HepG2 (cell line): ENCODE data around the gene WNT3A. TPM values are rescaled to one million over a fixed set of nuclear protein-coding genes. Genes with fewer than 3 reads are reported as not detected.
A peak's percentile ranks its signal among the peaks of the same experiment; 100 is the strongest.

ENCODE experiments used
- ATAC-seq: fragments of 200-7000 bp; cut with Tn5 transposase; 3 replicates; pipeline ENCODE4 v1.9.1; 2020; ENCODE audit warnings: mild to moderate bottlenecking, moderate library complexity
- BruUV-seq: library from RNA; stranded (reverse); fragments of 400-500 nt; replicated peaks from 2 replicates; lab custom pipeline; 2021; lab: Mats Ljungman, UMichigan
- CTCF ChIA-PET: fragments of 300-600 bp; formaldehyde crosslinking; extraction: SDS; loops from one replicate; lab custom pipeline; 2021; ENCODE audit warnings: low total read pairs, inconsistent platforms, low intra/inter-chr PET ratio; lab: Yijun Ruan, JAX
- POLR2A ChIA-PET: fragments of 350-600 bp; sonication (Branson Sonifier 250); formaldehyde crosslinking; loops from one replicate; lab custom pipeline; 2020; ENCODE audit warnings: antibody characterized with exemption, inconsistent platforms; lab: Yijun Ruan, JAX
- DNase-seq: peaks from one replicate; pipeline ENCODE4 v3.0.0-alpha.2; 2015; ENCODE audit warnings: low spot score
- FAIRE-seq: peaks from 3 replicates; lab custom pipeline; 2011; peaks lifted over from hg19 to GRCh38; lab: Jason Lieb, UNC
- H2AFZ ChIP-seq: one replicate; pipeline ENCODE4 v1.6.1; 2011; ENCODE audit warnings: low read length, inconsistent platforms
- H3K27ac ChIP-seq: fragments of 300-600 bp; 3 replicates; pipeline ENCODE4 v1.8.0; 2011; ENCODE audit warnings: mixed run types, mild to moderate bottlenecking, mixed read lengths, low read length, inconsistent platforms; ENCODE audit not compliant: insufficient read depth; ENCODE audit errors: extremely low read length
- H3K27me3 ChIP-seq, 2 experiments: fragments of 200-600 bp in 1 of 2; 2 replicates in 1 of 2; 3 replicates in 1 of 2; pipeline versions ENCODE4 v1.6.0 to v1.8.0; 2011; ENCODE audit warnings: low read length in 2 of 2, mild to moderate bottlenecking in 2 of 2, moderate library complexity in 2 of 2, inconsistent platforms in 1 of 2; ENCODE audit not compliant: insufficient read depth in 2 of 2, control insufficient read depth in 1 of 2
- H3K36me3 ChIP-seq, 2 experiments: fragments of 200-600 bp in 1 of 2; replicated peaks in 1 of 2; 2 replicates in 1 of 2; 3 replicates in 1 of 2; pipeline versions ENCODE4 v1.5.1 to v1.8.0; 2011; ENCODE audit warnings: low read length in 2 of 2, inconsistent platforms in 1 of 2; ENCODE audit not compliant: insufficient read depth in 2 of 2, control insufficient read depth in 1 of 2
- H3K4me1 ChIP-seq: 2 replicates; pipeline ENCODE4 v1.5.1; 2012; ENCODE audit warnings: low read length, inconsistent platforms; ENCODE audit not compliant: insufficient read depth
- H3K4me2 ChIP-seq: 2 replicates; pipeline ENCODE4 v1.6.0; 2011; ENCODE audit warnings: low read depth, low read length, inconsistent platforms
- H3K4me3 ChIP-seq, 3 experiments: fragments of 200-600 bp in 1 of 3; sonication (generic), shearing (Covaris generic) in 1 of 3; replicated peaks in 1 of 3; 2 replicates each; pipeline ENCODE4 v1.5.1; 2011 to 2016; ENCODE audit warnings: low read length in 3 of 3, inconsistent platforms in 2 of 3, low read depth in 2 of 3, mild to moderate bottlenecking in 2 of 3, control low read depth in 1 of 3, mixed read lengths in 1 of 3; ENCODE audit not compliant: insufficient read depth in 1 of 3
- H3K79me2 ChIP-seq: one replicate; pipeline ENCODE4 v1.6.1; 2011; ENCODE audit warnings: low read length, inconsistent platforms; ENCODE audit not compliant: insufficient read depth
- H3K9ac ChIP-seq: 2 replicates; pipeline ENCODE4 v1.6.0; 2011; ENCODE audit warnings: mild to moderate bottlenecking, low read depth, low read length, inconsistent platforms; ENCODE audit not compliant: insufficient read depth
- H3K9me3 ChIP-seq: 2 replicates; pipeline ENCODE4 v1.5.1; 2012; ENCODE audit warnings: mild to moderate bottlenecking, low read length
- H4K20me1 ChIP-seq: 2 replicates; pipeline ENCODE4 v1.6.0; 2011; ENCODE audit warnings: inconsistent platforms, mild to moderate bottlenecking, low read length, moderate library complexity; ENCODE audit not compliant: insufficient read depth
- JARID2 ChIP-seq: sonication (generic); formaldehyde crosslinking; IDR thresholded peaks from 2 replicates; pipeline ENCODE4 v1.8.1; 2023; ENCODE audit warnings: missing genetic modification reagents, inconsistent platforms; ENCODE audit not compliant: insufficient replicate concordance
- MXI1 ChIP-seq: IDR thresholded peaks from 3 replicates; pipeline ENCODE4 v1.6.1; 2012; ENCODE audit warnings: low read depth, low read length, inconsistent platforms, borderline replicate concordance
- NAIF1 ChIP-seq: sonication (generic); formaldehyde crosslinking; IDR thresholded peaks from 2 replicates; pipeline ENCODE4 v1.5.0; 2020; ENCODE audit warnings: mild to moderate bottlenecking, missing genetic modification reagents, borderline replicate concordance
- SRSF1 ChIP-seq: fragments of 200-400 bp; formaldehyde crosslinking; optimal IDR thresholded peaks from 2 replicates; pipeline ENCODE3; 2017; ENCODE audit warnings: mild to moderate bottlenecking, low read depth, low read length, moderate library complexity
- TBL1XR1 ChIP-seq: fragments of 150-350 bp; IDR thresholded peaks from 2 replicates; pipeline ENCODE4 v1.6.1; 2014; ENCODE audit warnings: borderline replicate concordance, low read length; ENCODE audit not compliant: partially characterized antibody
- ZFP36L1 ChIP-seq: sonication (generic); formaldehyde crosslinking; IDR thresholded peaks from 2 replicates; pipeline ENCODE4 v1.8.0; 2022; ENCODE audit warnings: mild to moderate bottlenecking, missing genetic modification reagents, moderate library complexity
- ZFP37 ChIP-seq: sonication (generic); formaldehyde crosslinking; IDR thresholded peaks from 2 replicates; pipeline ENCODE4 v1.4.0; 2020; ENCODE audit warnings: missing genetic modification reagents, borderline replicate concordance
- ZNF205 ChIP-seq: IDR thresholded peaks from 2 replicates; pipeline ENCODE4 v1.6.1; 2018; ENCODE audit warnings: missing biosample characterization, missing genetic modification reagents
- ZNF333 ChIP-seq: sonication (generic); formaldehyde crosslinking; IDR thresholded peaks from 2 replicates; pipeline ENCODE4 v1.4.0; 2020; ENCODE audit warnings: mild to moderate bottlenecking, missing genetic modification reagents, borderline replicate concordance
- ZNF337 ChIP-seq: sonication (generic); formaldehyde crosslinking; IDR thresholded peaks from 2 replicates; pipeline ENCODE4 v1.5.1; 2020; ENCODE audit warnings: missing genetic modification reagents, low read depth, mild to moderate bottlenecking, borderline replicate concordance
- ZSCAN25 ChIP-seq: sonication (generic); formaldehyde crosslinking; IDR thresholded peaks from 2 replicates; pipeline ENCODE4 v1.8.0; 2022; ENCODE audit warnings: mild to moderate bottlenecking, missing genetic modification reagents
- WGBS: methylation state at CpG from one replicate; pipeline ENCODE4 v1.1.6; 2017; ENCODE audit warnings: low lambda C conversion rate; 5-methylcytosine and 5-hydroxymethylcytosine counted together
- in situ Hi-C: cut with HindIII; loops from 2 replicates; pipeline ENCODE4 v1.10.0; 2017; ENCODE audit warnings: low pct_unique_long_range_greater_than_20kb; ENCODE audit not compliant: extremely low pct_ligation_motif_present
- intact Hi-C: fragments of 100-400 bp; cut with micrococcal nuclease; formaldehyde crosslinking; loops from one replicate; pipeline ENCODE4 v1.10.0; 2022; ENCODE audit not compliant: unreplicated experiment
- polyA plus RNA-seq, 8 experiments: library from polyadenylated mRNA; depleted of rRNA in 3 of 8; stranded (reverse) in 7 of 8; unstranded in 1 of 8; fragments of >200 nt; fragmentation: Illumina TruSeq in 4 of 8; extraction: Trizol in 4 of 8; gene quantifications; 2 replicates each; pipeline versions ENCODE4 v1.2.1 to v1.2.3, GENCODE V29; 2011 to 2016; ENCODE audit warnings: low read depth in 4 of 8, missing spikeins in 1 of 8, mixed read lengths in 1 of 8; ENCODE audit not compliant: insufficient read depth in 1 of 8
- total RNA-seq, 5 experiments: library from RNA; depleted of rRNA; stranded (reverse); fragments of >200 nt; fragmentation: Illumina TruSeq; extraction: Trizol; gene quantifications; 2 replicates each; pipeline ENCODE4 v1.2.3, GENCODE V29; 2016; ENCODE audit warnings: low read depth in 1 of 5
- TF ChIP-seq, protein P1 (sequence below): sonication (generic); formaldehyde crosslinking; IDR thresholded peaks from one replicate; pipeline ENCODE4 v1.5.1; 2020; ENCODE audit warnings: mild to moderate bottlenecking, missing genetic modification reagents; ENCODE audit errors: not compliant biosample characterization
- TF ChIP-seq, protein P2 (sequence below), 2 experiments: sonication (generic) in 1 of 2; formaldehyde crosslinking in 1 of 2; IDR thresholded peaks; 2 replicates each; pipeline versions ENCODE4 v1.4.0 to v1.6.1; 2018 to 2020; ENCODE audit warnings: missing genetic modification reagents in 2 of 2, borderline replicate concordance in 1 of 2, low read depth in 1 of 2, mild to moderate bottlenecking in 1 of 2, missing biosample characterization in 1 of 2

WNT3A gene
- total and polyA plus RNA-seq, 2 of the 13 experiments (the other 11 are each of a cell fraction or from before 2014, with no cell fraction given) = not detected

DNA sequence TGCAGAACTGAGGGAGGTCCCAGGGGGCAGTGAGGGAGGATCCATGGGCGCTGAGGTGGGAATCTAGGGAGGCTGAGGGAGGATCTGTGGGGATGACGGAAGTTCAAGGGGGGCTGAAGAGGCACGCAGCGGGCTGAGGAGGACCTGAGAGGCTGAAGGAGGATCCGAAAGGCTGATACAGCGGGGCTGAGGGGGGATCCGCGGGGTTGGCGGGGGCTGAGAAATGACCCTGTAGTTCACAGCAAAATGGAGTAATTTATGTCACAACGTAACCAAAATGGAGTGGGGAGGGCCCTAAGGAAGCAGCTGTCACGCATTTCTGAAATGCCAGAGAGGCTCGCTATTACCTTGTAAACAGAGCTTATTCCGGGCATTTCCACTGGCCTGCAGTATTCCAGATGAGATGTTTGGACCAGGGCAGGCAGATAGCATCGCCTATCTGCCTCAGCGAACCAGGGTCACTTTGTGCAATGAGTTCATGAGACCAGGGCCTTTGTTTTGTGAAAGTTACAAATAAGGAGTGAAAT is 103.2 kb downstream of the WNT3A start:
- H3K4me3 ChIP-seq = peak overlapping the region; percentile 90 to 99 (median 97)
- 1% methylated on average over 15 of the region's 15 CpGs for WGBS
- ChIA-PET POLR2A (interaction anchor here (0.6 to 2.1 kb wide), 12 partner anchors 9 to 1705 kb away, joined by 3 to 38 read pairs (median 4); partner anchors contain the start of genes ARF1 and IBA57), CTCF (no interaction called here)
- peak; percentile 82 for ATAC-seq
- peak overlapping the region; percentile 90 for H3K27ac ChIP-seq
- H3K27me3 ChIP-seq = no peaks in the 10 kb centered on the region; a peak in 1 of 5 replicates
- intact Hi-C loops (loop anchor here (2.0 kb wide), 1 partner anchor 31 kb away; the partner anchor contains the start of gene GUK1), in situ Hi-C loops (no loop called here)
- peak; percentile 94 for FAIRE-seq
- no TSS peak for BruUV-seq
- DNase-seq = peak; percentile 93
- H3K4me1 ChIP-seq = peaks cover 39% of the 10 kb centered on the region
- peak overlapping the region; percentile 73 for H3K4me2 ChIP-seq
- peaks cover 18% of the 10 kb centered on the region for H3K79me2 ChIP-seq
- H3K9ac ChIP-seq = peak overlapping the region; percentile 97
- no peaks in the 10 kb centered on the region for H3K9me3 ChIP-seq
- H3K36me3 ChIP-seq = peaks cover 2 to 7% of the 10 kb centered on the region in 2 experiments; a peak in 2 of 5 replicates
- H2AFZ ChIP-seq = no peak overlapping the region
- no peaks in the 10 kb centered on the region for H4K20me1 ChIP-seq
- TF ChIP-seq ZFP37 (CRISPR knock-in tag) (no peak), ZNF333 (no peak), JARID2 (CRISPR knock-in tag) (no peak), ZSCAN25 (CRISPR knock-in tag) (no peak), ZNF337 (CRISPR knock-in tag) (no peak), MXI1 (no peak), SRSF1 (no peak), TBL1XR1 (no peak), ZNF205 (CRISPR knock-in tag) (no peak), NAIF1 (0 out of 2 replicates have a peak, but pooled peaks have one; percentile 35), ZFP36L1 (no peak)
- TF ChIP-seq, protein P1, sequence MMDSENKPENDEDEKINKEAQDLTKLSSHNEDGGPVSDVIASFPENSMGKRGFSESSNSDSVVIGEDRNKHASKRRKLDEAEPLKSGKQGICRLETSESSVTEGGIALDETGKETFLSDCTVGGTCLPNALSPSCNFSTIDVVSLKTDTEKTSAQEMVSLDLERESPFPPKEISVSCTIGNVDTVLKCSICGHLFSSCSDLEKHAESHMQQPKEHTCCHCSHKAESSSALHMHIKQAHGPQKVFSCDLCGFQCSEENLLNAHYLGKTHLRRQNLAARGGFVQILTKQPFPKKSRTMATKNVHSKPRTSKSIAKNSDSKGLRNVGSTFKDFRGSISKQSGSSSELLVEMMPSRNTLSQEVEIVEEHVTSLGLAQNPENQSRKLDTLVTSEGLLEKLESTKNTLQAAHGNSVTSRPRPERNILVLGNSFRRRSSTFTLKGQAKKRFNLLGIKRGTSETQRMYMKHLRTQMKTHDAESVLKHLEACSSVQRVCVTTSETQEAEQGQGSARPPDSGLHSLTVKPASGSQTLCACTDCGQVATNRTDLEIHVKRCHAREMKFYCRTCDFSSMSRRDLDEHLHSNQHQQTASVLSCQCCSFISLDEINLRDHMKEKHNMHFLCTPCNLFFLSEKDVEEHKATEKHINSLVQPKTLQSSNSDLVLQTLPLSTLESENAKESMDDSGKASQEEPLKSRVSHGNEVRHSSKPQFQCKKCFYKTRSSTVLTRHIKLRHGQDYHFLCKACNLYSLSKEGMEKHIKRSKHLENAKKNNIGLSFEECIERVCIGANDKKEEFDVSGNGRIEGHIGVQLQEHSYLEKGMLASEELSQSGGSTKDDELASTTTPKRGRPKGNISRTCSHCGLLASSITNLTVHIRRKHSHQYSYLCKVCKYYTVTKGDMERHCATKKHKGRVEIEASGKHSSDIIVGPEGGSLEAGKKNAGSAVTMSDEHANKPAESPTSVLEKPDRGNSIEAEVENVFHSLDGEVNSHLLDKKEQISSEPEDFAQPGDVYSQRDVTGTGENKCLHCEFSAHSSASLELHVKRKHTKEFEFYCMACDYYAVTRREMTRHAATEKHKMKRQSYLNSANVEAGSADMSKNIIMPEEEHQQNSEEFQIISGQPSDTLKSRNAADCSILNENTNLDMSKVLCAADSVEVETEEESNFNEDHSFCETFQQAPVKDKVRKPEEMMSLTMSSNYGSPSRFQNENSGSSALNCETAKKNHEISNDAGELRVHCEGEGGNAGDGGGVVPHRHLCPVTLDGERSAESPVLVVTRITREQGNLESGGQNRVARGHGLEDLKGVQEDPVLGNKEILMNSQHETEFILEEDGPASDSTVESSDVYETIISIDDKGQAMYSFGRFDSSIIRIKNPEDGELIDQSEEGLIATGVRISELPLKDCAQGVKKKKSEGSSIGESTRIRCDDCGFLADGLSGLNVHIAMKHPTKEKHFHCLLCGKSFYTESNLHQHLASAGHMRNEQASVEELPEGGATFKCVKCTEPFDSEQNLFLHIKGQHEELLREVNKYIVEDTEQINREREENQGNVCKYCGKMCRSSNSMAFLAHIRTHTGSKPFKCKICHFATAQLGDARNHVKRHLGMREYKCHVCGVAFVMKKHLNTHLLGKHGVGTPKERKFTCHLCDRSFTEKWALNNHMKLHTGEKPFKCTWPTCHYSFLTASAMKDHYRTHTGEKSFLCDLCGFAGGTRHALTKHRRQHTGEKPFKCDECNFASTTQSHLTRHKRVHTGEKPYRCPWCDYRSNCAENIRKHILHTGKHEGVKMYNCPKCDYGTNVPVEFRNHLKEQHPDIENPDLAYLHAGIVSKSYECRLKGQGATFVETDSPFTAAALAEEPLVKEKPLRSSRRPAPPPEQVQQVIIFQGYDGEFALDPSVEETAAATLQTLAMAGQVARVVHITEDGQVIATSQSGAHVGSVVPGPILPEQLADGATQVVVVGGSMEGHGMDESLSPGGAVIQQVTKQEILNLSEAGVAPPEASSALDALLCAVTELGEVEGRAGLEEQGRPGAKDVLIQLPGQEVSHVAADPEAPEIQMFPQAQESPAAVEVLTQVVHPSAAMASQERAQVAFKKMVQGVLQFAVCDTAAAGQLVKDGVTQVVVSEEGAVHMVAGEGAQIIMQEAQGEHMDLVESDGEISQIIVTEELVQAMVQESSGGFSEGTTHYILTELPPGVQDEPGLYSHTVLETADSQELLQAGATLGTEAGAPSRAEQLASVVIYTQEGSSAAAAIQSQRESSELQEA = no peak
- TF ChIP-seq, protein P2, sequence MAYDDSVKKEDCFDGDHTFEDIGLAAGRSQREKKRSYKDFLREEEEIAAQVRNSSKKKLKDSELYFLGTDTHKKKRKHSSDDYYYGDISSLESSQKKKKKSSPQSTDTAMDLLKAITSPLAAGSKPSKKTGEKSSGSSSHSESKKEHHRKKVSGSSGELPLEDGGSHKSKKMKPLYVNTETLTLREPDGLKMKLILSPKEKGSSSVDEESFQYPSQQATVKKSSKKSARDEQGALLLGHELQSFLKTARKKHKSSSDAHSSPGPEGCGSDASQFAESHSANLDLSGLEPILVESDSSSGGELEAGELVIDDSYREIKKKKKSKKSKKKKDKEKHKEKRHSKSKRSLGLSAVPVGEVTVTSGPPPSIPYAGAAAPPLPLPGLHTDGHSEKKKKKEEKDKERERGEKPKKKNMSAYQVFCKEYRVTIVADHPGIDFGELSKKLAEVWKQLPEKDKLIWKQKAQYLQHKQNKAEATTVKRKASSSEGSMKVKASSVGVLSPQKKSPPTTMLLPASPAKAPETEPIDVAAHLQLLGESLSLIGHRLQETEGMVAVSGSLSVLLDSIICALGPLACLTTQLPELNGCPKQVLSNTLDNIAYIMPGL (CRISPR knock-in tag; IDR thresholded peaks at IDR 0.05; ENCODE audit: borderline replicate concordance in 1 of 2, low read depth in 1 of 2) = peak in 1 of 2 experiments; percentile 26; a peak in 1 of 4 replicates
